GM10847 (cell line): ENCODE results near the gene TMEM204.

ENCODE experiments used
- POLR2A ChIP-seq: IDR thresholded peaks from 2 replicates; pipeline ENCODE4 v1.6.1; 2011; ENCODE audit not compliant: insufficient read length; ENCODE audit errors: extremely low read depth

The TMEM204 gene

DNA sequence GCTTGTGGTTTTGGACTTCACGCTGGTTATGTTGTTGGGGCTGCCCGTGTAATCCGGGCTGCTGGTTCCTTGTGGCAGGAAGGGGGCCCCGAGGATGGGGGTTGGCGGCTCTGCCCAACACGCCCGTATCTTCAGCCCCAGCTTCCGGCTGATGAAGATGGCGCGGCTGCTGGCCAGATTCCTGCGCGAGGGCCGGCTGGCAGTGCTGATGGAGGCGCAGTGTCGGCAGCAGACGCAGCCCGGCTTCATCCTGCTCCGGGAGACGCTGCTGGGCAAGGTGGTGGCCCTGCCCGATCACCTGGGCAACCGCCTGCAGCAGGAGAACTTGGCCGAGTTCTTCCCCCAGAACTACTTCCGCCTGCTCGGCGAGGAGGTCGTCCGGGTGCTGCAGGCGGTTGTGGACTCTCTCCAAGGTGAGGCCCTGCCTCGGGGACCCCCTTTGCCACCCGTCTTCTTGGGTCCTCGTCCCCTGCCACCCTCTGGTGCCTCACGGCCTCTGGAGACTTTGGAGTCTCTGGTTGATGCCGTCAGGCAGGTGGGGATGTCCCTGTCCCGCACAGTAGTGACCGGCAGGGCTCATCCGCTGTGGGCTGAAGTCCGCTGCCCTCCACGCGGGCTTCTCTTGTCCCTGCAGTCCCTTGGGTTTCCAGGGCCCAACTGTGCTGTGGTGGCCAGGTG, 38.1 kb upstream of the TMEM204 start:
- no peak for TF ChIP-seq POLR2A

DNA sequence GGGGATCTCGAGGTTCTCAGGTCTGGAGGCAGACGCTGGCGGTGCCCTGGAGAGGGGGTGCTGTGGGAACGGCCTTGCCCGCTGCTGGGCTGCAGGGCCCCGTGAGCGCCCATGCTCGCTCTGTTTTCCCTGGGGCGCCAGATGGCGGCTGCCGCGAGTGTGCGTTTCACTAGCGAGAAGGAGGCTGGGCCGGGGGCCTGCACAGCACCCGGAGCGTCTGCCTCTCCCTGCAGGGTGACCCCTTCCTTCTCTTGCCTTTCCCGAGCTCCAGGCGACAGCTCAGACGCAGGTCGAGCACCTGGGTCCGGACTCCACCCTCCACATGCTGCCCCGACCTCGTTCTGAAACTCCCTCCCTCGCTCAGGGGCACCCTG, 37.6 kb upstream of the TMEM204 start:
- no peak for TF ChIP-seq POLR2A

- no peak for TF ChIP-seq POLR2A
Observed at GRCh38 chr16:1496464-1496863, 37.0 kb upstream of the TMEM204 start.

DNA sequence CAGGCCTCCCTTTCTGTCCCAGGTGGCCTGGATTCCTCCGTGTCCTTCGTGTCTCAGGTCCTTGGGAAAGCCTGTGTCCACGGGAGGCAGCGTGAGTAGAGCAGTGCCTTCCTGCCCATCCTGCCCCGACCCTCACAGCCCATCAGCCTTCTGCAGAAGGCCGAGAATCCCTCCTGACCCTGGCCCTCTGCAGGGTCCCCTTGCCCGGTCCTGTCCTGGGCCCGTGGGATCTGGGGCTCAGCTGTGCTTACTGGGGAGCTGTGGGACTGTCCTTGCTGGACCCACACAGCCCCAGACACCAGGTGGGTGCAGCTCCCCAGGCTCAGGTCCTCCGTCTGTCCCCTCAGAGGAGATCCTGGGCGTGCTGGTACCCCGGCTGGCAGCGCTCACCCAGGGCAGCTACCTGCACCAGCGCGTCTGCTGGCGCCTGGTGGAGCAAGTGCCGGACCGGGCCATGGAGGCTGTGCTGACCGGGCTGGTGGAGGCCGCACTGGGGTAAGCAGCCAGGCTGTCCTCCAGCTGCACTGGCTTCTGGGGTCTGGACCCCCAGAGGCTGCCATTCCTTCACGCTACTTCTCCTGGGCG, 36.4 kb upstream of the TMEM204 start:
- no peak for TF ChIP-seq POLR2A

DNA sequence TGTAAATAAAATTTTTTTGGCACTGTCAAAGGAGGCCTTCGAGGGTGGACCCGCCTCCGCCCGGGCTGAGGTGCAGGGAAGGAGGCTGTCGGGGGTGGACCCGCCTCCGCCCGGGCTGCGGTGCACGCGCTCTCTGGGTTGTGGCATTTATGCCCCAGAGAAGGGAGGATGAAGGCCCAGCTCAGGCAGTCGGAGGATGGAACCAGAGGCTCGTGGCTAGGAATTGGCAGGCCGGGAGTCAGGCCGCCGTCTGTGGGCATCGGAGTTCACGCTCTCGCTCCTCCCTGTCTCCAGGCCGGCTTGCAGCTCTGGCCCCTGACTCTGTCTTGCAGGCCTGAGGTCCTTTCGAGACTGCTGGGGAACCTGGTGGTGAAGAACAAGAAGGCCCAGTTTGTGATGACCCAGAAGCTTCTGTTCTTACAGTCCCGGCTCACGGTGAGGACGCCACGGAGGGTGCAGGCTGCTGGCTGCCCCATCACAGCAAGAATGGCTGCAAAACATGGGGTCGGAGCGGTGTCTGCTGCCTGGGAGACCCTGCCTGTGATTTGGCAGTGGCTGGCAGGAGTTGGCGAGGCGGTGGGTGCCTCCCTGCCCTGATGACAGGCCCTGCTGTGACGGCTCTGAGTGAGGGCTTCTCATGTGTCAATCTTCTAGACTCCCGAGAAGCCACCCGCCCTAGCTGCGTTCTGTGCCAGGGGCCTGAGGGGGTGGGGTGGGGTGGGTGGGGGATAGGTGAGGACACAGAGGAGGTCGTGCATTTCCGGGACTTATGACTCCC, 34.4 kb upstream of the TMEM204 start:
- no peak for TF ChIP-seq POLR2A

DNA sequence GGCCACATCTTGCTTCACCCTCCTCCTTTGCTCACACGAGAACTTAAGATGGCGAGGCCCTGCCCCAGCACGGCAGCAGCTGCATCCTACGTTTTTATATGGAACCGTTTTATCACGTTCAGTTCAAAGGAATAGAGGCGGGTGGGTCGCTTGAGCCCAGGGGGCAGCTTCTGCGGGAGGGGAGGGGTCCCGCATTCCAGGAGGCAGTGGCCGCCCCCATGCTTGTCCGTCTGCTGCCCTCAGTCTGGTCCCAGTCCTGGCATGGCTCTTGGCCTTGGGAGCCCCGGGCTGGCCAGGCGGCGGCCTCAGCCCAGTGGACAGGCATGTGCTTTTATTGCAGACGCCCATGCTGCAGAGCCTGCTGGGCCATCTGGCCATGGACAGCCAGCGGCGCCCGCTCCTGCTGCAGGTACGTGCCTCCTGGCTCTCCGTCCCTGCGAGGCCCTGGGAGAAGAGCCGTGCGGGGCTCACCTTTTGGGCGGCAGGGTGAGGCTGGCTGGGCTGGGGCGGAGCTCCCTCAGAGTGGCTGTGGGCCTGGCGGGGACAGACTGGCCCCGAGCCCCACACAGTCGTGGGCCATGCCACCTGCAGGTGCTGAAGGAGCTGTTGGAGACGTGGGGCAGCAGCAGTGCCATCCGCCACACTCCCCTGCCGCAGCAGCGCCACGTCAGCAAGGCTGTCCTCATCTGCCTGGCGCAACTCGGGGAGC, 33.6 kb upstream of the TMEM204 start:
- no peak for TF ChIP-seq POLR2A

GRCh38 chr16:1500465-1501150, 32.9 kb upstream of the TMEM204 start:
- TF ChIP-seq POLR2A, result no peak

- no peak for TF ChIP-seq POLR2A
Observed at GRCh38 chr16:1501630-1502029, 31.8 kb upstream of the TMEM204 start.

DNA sequence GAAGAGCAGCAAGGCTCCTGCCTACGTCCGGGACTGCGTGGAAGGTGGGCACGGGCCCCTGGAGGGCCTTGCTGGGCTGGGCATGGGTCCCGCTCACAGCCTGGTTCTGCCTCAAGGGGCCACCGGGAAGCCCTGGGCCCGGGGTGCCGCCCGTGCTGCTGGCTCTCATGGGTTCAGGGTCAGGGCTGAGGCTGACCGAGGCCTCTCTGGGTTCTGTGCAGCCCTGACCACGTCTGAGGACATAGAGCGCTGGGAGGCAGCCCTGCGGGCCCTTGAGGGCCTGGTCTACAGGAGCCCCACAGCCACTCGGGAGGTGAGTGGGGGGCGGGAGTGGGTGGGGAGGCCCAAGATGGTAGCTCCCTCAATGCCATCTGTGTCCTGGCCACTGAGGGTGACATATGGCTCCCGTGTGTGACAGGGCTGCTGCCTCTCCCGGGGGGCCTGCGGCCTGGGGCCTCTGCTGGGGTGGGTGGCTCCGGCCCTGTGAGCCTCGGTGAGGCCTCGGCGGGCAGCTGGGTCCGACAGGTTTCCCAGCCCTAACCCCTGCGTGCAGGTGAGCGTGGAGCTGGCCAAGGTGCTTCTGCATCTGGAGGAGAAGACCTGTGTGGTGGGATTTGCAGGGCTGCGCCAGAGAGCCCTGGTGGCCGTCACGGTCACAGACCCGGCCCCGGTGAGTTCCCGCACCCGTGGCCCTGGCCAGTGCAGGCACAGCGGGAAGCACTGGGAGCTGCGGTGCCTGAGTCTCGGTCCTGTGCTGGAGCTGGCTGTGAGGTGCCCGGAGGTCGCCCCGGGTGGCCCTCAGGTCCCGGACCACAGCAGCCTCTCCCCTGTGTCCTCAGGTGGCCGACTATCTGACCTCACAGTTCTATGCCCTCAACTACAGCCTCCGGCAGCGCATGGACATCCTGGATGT, 31.1 kb upstream of the TMEM204 start:
- TF ChIP-seq POLR2A, result no peak

DNA sequence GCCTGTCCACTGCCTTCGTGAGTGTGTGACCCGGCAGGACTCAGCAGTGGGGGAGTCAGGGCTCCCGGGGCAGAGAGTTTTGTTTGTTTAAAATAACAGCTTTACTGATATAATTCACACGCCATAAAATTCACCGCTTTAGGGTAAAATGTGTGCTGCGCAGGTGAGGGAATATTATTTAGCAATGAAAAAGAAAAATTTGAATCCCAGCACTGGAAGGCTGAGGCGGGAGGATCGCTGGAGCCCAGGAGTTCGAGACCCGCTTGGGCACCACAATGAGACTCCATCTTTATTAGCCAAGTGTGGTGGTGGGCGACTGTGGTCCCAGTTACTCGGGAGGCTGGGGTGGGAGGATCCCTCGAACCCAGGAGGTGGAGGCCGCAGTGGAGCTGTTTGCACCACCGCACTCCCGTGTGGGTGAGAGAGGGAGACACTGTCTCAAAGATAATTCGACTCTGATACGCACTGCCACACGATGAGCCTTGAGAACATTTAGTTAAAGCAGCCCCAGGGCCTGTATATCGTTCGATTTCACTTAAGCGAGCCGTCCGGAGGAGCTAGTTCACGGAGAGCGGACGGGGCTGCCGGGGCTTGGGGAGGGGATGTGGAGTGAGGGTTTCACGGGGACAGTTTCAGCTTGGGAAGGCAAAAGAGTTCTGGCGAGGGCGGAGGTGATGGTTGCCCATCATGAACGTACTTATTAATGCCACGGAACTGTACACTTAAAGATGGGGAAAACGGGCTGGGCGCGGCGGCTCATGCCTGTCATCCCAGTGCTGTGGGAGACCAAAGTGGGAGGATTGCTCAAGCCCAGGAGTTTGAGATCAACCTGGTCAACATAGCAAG, 30.1 kb upstream of the TMEM204 start:
- TF ChIP-seq POLR2A, result no peak

DNA sequence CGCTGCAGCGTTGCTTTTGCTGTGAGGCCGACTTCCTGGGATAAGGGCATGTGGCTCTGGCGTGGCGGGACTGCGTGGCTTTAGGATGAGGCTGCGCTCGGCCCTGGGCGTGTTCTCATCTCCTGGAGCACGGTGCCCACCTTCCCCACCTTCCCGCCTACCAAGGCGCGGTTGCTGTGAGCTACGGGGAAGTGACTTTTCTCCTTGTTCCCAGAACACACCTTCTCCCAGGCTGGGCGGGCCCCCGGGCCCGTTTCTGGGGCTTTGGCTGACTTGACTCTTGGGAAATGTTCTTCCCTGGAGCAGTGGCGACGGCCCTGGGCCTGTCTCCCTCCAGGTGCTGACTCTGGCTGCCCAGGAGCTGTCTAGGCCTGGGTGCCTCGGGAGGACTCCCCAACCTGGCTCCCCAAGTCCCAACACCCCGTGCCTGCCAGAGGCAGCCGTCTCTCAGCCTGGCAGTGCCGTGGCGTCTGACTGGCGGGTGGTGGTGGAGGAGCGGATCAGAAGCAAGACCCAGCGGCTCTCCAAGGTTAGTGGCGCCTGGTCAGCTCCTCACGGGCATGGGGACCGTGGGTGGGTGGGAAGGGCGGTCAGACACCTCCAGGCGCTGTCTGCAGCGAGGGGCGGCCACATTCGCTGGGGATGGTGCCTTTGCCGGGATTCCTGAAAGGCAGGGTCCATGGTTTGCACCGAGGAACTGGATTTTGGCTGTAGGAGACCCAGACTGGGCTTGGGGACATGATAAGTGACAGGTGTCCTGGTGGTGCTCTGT, 28.2 kb upstream of the TMEM204 start:
- no peak for TF ChIP-seq POLR2A

DNA sequence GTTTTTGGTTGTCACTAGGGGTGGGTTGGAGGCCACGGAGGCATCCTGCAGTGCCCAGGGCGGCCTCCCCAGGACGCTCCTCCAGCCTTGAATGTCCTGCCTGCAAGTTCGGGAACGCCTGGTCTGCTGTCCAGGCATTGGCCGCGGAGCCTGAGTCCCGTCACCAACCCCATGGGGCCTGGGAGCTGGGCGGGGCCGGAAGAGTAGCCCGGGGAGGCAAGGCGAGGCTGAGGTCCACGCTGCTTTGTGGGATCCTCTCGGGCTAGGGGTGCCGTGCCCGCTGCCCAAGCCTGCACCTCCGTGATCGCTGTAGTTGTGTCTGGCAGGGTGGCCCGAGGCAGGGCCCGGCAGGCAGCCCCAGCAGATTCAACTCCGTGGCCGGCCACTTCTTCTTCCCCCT, 27.6 kb upstream of the TMEM204 start:
- TF ChIP-seq POLR2A, result no peak
